ENCODE data around the gene NBPF3. TPM values are rescaled to one million over a fixed set of nuclear protein-coding genes. Genes with fewer than 3 reads are reported as not detected.
A peak's percentile ranks its signal among the peaks of the same experiment; 100 is the strongest.

The NBPF3 gene
- total and polyA plus RNA-seq, 2 experiments from 2014 or later: 2.7 to 18.1 TPM

- H3K79me2 ChIP-seq (replicated peaks; ENCODE audit: insufficient read depth): no peaks in the 10 kb centered on the region
- no peaks in the 10 kb centered on the region for H3K27me3 Mint-ChIP-seq (ENCODE audit: insufficient read depth, low read depth, poor library complexity)
- H3K27ac Mint-ChIP-seq: no peak overlapping the region
- H3K4me1 ChIP-seq (ENCODE audit: insufficient read depth): no peaks in the 10 kb centered on the region
- ATAC-seq (peak; percentile 31), DNase-seq (ENCODE audit: low spot score) (no peak)
- no peak overlapping the region for H3K4me2 ChIP-seq
- H3F3A ChIP-seq (replicated peaks; ENCODE audit: low read depth): no peaks in the 10 kb centered on the region
- no peak overlapping the region for H3K4me3 ChIP-seq
- H4K20me1 ChIP-seq (replicated peaks; ENCODE audit: insufficient read depth): no peaks in the 10 kb centered on the region
- H3K4me3 Mint-ChIP-seq: no peak overlapping the region
- H3K36me3 Mint-ChIP-seq (ENCODE audit: low read depth): peaks cover 9% of the 10 kb centered on the region; the same call in 2 of the 3 replicates
- H3K36me3 ChIP-seq (ENCODE audit: insufficient read depth): no peaks in the 10 kb centered on the region
- peaks cover 20% of the 10 kb centered on the region for H3K9me3 Mint-ChIP-seq
- no peaks in the 10 kb centered on the region for H3K9me2 ChIP-seq (ENCODE audit: insufficient read depth)
- H3K27ac ChIP-seq (ENCODE audit: low read depth): no peak overlapping the region
- H3K27me3 ChIP-seq (ENCODE audit: insufficient read depth): no peaks in the 10 kb centered on the region
- TF ChIP-seq ZNF331 (CRISPR knock-in tag; IDR thresholded peaks at IDR 0.05; ENCODE audit: low read depth) (no peak), EZH2phosphoT487 (IDR thresholded peaks at IDR 0.05; ENCODE audit: unreplicated experiment) (no peak), NANOG (IDR thresholded peaks at IDR 0.05; ENCODE audit: borderline replicate concordance) (no peak), ZNF462 (CRISPR knock-in tag; IDR thresholded peaks at IDR 0.05) (no peak)
- H3K4me1 Mint-ChIP-seq: peaks cover 14% of the 10 kb centered on the region; the same call in 2 of the 3 replicates
- no peak overlapping the region for H2AFZ ChIP-seq
Measured at GRCh38 chr1:21494196-21494595, 54.3 kb downstream of the NBPF3 start.

- H3K36me3 Mint-ChIP-seq (ENCODE audit: low read depth): peaks cover 7% of the 10 kb centered on the region; the same call in 2 of the 3 replicates
- ATAC-seq (no peak), DNase-seq (ENCODE audit: low spot score) (no peak)
- TF ChIP-seq ZNF462 (CRISPR knock-in tag; IDR thresholded peaks at IDR 0.05) (no peak), CREB1 (CRISPR knock-in tag; IDR thresholded peaks at IDR 0.05; ENCODE audit: low read depth) (no peak), NANOG (IDR thresholded peaks at IDR 0.05; ENCODE audit: borderline replicate concordance) (no peak), POLR2AphosphoS5 (IDR thresholded peaks at IDR 0.05; ENCODE audit: low read depth) (no peak)
Measured at GRCh38 chr1:21495225-21495820, 55.4 kb downstream of the NBPF3 start.

More at GRCh38 chr1:21495225-21495820, 55.4 kb downstream of the NBPF3 start:
- Histone ChIP-seq H4K20me1 (replicated peaks; ENCODE audit: insufficient read depth) (no peaks in the 10 kb centered on the region), H3K4me1 (ENCODE audit: insufficient read depth) (no peaks in the 10 kb centered on the region), H2AFZ (no peak overlapping the region), H3K4me2 (no peak overlapping the region), H3K36me3 (ENCODE audit: insufficient read depth) (no peaks in the 10 kb centered on the region), H3K79me2 (replicated peaks; ENCODE audit: insufficient read depth) (no peaks in the 10 kb centered on the region), H3F3A (replicated peaks; ENCODE audit: low read depth) (no peaks in the 10 kb centered on the region), H3K27me3 (ENCODE audit: insufficient read depth) (no peaks in the 10 kb centered on the region), H3K9me2 (ENCODE audit: insufficient read depth) (no peaks in the 10 kb centered on the region), H3K27ac (ENCODE audit: low read depth) (no peak overlapping the region), H3K4me3 (no peak overlapping the region)
- H3K27ac Mint-ChIP-seq: no peak overlapping the region
- peaks cover 14% of the 10 kb centered on the region; the same call in 2 of the 3 replicates for H3K4me1 Mint-ChIP-seq
- H3K4me3 Mint-ChIP-seq: no peak overlapping the region
- peaks cover 12% of the 10 kb centered on the region for H3K9me3 Mint-ChIP-seq
- no peaks in the 10 kb centered on the region for H3K27me3 Mint-ChIP-seq (ENCODE audit: insufficient read depth, low read depth, poor library complexity)
